ENCODE measurements around the gene PRDM16. TPM values are rescaled to one million over a fixed set of nuclear protein-coding genes. Genes with fewer than 3 reads are reported as not detected.

PRDM16 gene
- polyA plus RNA-seq, 1 of the 3 experiments (the other 2 are of a cell fraction) = not detected

- POLR2A ChIA-PET = no interaction called here
- CTCF ChIA-PET = no interaction called here
- Histone ChIP-seq H3K4me3 (ENCODE audit: low read depth in 2 of 2, low read length in 1 of 2) (no peak overlapping the region), H3K4me1 (ENCODE audit: control insufficient read depth in 1 of 2, insufficient read depth in 2 of 2, low read depth in 1 of 2, low read length in 1 of 2) (no peaks in the 10 kb centered on the region), H4K20me1 (ENCODE audit: insufficient read depth) (no peaks in the 10 kb centered on the region), H3K79me2 (ENCODE audit: insufficient read depth) (no peaks in the 10 kb centered on the region), H3K4me2 (no peak overlapping the region), H3K9me2 (no peaks in the 10 kb centered on the region), H3K9me3 (no peaks in the 10 kb centered on the region), H3K27ac (ENCODE audit: low read depth in 2 of 2, low read length in 1 of 2) (no peak overlapping the region), H3K27me3 (ENCODE audit: insufficient read depth) (no peaks in the 10 kb centered on the region), H3K36me3 (replicated peaks in 1 of 2; ENCODE audit: control insufficient read depth in 1 of 2, insufficient read depth in 2 of 2, low read length in 1 of 2) (no peaks in the 10 kb centered on the region), H3F3A (replicated peaks; ENCODE audit: insufficient read depth) (no peaks in the 10 kb centered on the region), H2AFZ (ENCODE audit: low read depth) (no peak overlapping the region), H3K9ac (no peak overlapping the region)
- no peak for TF ChIP-seq SIN3A (IDR thresholded peaks at IDR 0.05; ENCODE audit: borderline replicate concordance, low read depth, low read length)
- TF ChIP-seq SMC3 (IDR thresholded peaks at IDR 0.05; ENCODE audit: low read depth, low read length) = no peak
- TF ChIP-seq RFX5 (IDR thresholded peaks at IDR 0.05; ENCODE audit: low read length) = no peak
- TF ChIP-seq RCOR1 (IDR thresholded peaks at IDR 0.05; ENCODE audit: low read length) = no peak
- no peak for TF ChIP-seq TEAD4 (IDR thresholded peaks at IDR 0.05; ENCODE audit: borderline replicate concordance, insufficient read depth)
- TF ChIP-seq IRF3 (IDR thresholded peaks at IDR 0.05; ENCODE audit: low read depth, low read length) = no peak
- TF ChIP-seq NRF1 (IDR thresholded peaks at IDR 0.05; ENCODE audit: low read depth, low read length) = no peak
- TF ChIP-seq ZBTB33 (IDR thresholded peaks at IDR 0.05; ENCODE audit: borderline replicate concordance, low read depth) = no peak
- TF ChIP-seq CTCF (IDR thresholded peaks at IDR 0.05) = no peak
- TF ChIP-seq RXRA (IDR thresholded peaks at IDR 0.05; ENCODE audit: borderline replicate concordance, low read depth) = no peak
- no peak for TF ChIP-seq JUND (IDR thresholded peaks at IDR 0.05)
- no peak for TF ChIP-seq POLR2AphosphoS5 (IDR thresholded peaks at IDR 0.05; ENCODE audit: low read depth, low read length)
- TF ChIP-seq USF2 (IDR thresholded peaks at IDR 0.05; ENCODE audit: borderline replicate concordance, low read depth, low read length) = no peak
- TF ChIP-seq RAD21 (IDR thresholded peaks at IDR 0.05; ENCODE audit: low read length) = no peak
- no peak for TF ChIP-seq YY1 (IDR thresholded peaks at IDR 0.05; ENCODE audit: low read depth)
- TF ChIP-seq ELF1 (IDR thresholded peaks at IDR 0.05) = no peak
- no peak for TF ChIP-seq EP300 (IDR thresholded peaks at IDR 0.05; ENCODE audit: borderline replicate concordance in 1 of 2, low read depth in 1 of 2, low read length in 1 of 2)
- no peak for TF ChIP-seq EZH2phosphoT487 (IDR thresholded peaks at IDR 0.05; ENCODE audit: borderline replicate concordance, low read depth)
- no peak for TF ChIP-seq PBX3 (IDR thresholded peaks at IDR 0.05)
- WGBS (ENCODE audit: low lambda C conversion rate) = 19% methylated on average over 23 of the region's 28 CpGs
- DNase-seq = no peak
Measured at GRCh38 chr1:3021801-3022401, 47.1 kb upstream of the PRDM16 start.

Data from SK-N-SH (cell line).